Activated CD4-positive, alpha-beta T cell treated with anti-CD3 and anti-CD28 coated beads, Interleukin-2, amount 10 ng/mL, durations not matched to agents 7 days and 5 days (primary cell): ENCODE data around the gene SART1. TPM values are rescaled to one million over a fixed set of nuclear protein-coding genes. Genes with fewer than 3 reads are reported as not detected.

Source experiments
- CTCF ChIA-PET: fragments of 350-600 bp; sonication (Branson Sonifier 250); formaldehyde crosslinking; loops from one replicate; lab custom pipeline; 2021; ENCODE audit warnings: antibody characterized with exemption; lab: Charles Lee
- POLR2A ChIA-PET: fragments of 350-600 bp; sonication (Branson Sonifier 250); formaldehyde crosslinking; loops from one replicate; lab custom pipeline; 2021; ENCODE audit warnings: antibody characterized with exemption; lab: Charles Lee
- DNase-seq: peaks from one replicate; pipeline ENCODE4 v3.0.0-alpha.2; 2020
- H3K27ac Mint-ChIP-seq: one replicate; pipeline ENCODE4 v1.8.0; 2021; ENCODE audit warnings: mild to moderate bottlenecking, moderate library complexity, mixed read lengths
- H3K27me3 Mint-ChIP-seq: one replicate; pipeline ENCODE4 v1.8.0; 2021; ENCODE audit warnings: mixed read lengths
- H3K36me3 Mint-ChIP-seq: one replicate; pipeline ENCODE4 v1.8.0; 2021; ENCODE audit warnings: low read depth, mixed read lengths
- H3K4me1 Mint-ChIP-seq: one replicate; pipeline ENCODE4 v1.8.0; 2021; ENCODE audit warnings: mixed read lengths
- H3K4me3 Mint-ChIP-seq: one replicate; pipeline ENCODE4 v1.8.0; 2021; ENCODE audit warnings: mild to moderate bottlenecking, moderate library complexity, mixed read lengths
- H3K9me3 Mint-ChIP-seq: one replicate; pipeline ENCODE4 v1.8.0; 2021; ENCODE audit warnings: mixed read lengths
- total RNA-seq, 2 experiments: library from RNA; stranded (reverse); gene quantifications; one replicate each; pipeline ENCODE4 v1.2.3, GENCODE V29; 2021

SART1 gene
- total RNA-seq, 2 experiments from 2014 or later = 79.6 to 81.7 TPM

GRCh38 chr11:65958291-65958690 is 3.2 kb upstream of the SART1 start:
- H3K27me3 Mint-ChIP-seq = no peaks in the 10 kb centered on the region
- H3K4me1 Mint-ChIP-seq = peaks cover 45% of the 10 kb centered on the region
- H3K36me3 Mint-ChIP-seq = peaks cover 11% of the 10 kb centered on the region
- CTCF ChIA-PET = interaction anchor here (1.0 to 8.2 kb wide), 4 partner anchors 69 to 178 kb away, joined by 3 to 40 read pairs (median 5); partner anchors contain the start of genes AP5B1, CCDC85B, FIBP and MUS81
- DNase-seq = no peak
- POLR2A ChIA-PET = no interaction called here
- peak overlapping the region; percentile 84 for H3K27ac Mint-ChIP-seq
- no peak overlapping the region for H3K4me3 Mint-ChIP-seq
- H3K9me3 Mint-ChIP-seq = no peaks in the 10 kb centered on the region

- no peak overlapping the region for H3K4me3 Mint-ChIP-seq
- DNase-seq = no peak
- H3K27me3 Mint-ChIP-seq = no peaks in the 10 kb centered on the region
- H3K9me3 Mint-ChIP-seq = no peaks in the 10 kb centered on the region
- ChIA-PET POLR2A (no interaction called here), CTCF (interaction anchor here (1.0 to 8.2 kb wide), 4 partner anchors 69 to 178 kb away, joined by 3 to 40 read pairs (median 5); partner anchors contain the start of genes AP5B1, CCDC85B, FIBP and MUS81)
- H3K4me1 Mint-ChIP-seq = peaks cover 51% of the 10 kb centered on the region
- peaks cover 12% of the 10 kb centered on the region for H3K36me3 Mint-ChIP-seq
- H3K27ac Mint-ChIP-seq = peak overlapping the region; percentile 84
Observed at GRCh38 chr11:65958774-65959420, 2.6 kb upstream of the SART1 start.

GRCh38 chr11:65960824-65961266 is 689 bp upstream of the SART1 start:
- ChIA-PET POLR2A (no interaction called here), CTCF (interaction anchor here (0.7 to 8.2 kb wide), 5 partner anchors 25 to 107 kb away, joined by 3 to 40 read pairs (median 4); partner anchors contain the start of genes CCDC85B, FIBP and MUS81)
- Mint-ChIP-seq H3K27me3 (no peaks in the 10 kb centered on the region), H3K9me3 (no peaks in the 10 kb centered on the region), H3K4me3 (peak overlapping the region; percentile 93), H3K4me1 (peaks cover 56% of the 10 kb centered on the region), H3K27ac (peak overlapping the region; percentile 96), H3K36me3 (peaks cover 25% of the 10 kb centered on the region)
- no peak for DNase-seq

GRCh38 chr11:65962141-65962564 is 619 bp downstream of the SART1 start:
- H3K4me3 Mint-ChIP-seq = peak overlapping the region; percentile 93
- H3K36me3 Mint-ChIP-seq = peaks cover 35% of the 10 kb centered on the region
- ChIA-PET POLR2A (no interaction called here), CTCF (interaction anchor here (1.1 to 8.2 kb wide), 2 partner anchors 72 to 182 kb away, joined by 3 to 40 read pairs; partner anchors contain the start of genes AP5B1, CCDC85B and FIBP)
- no peaks in the 10 kb centered on the region for H3K9me3 Mint-ChIP-seq
- no peaks in the 10 kb centered on the region for H3K27me3 Mint-ChIP-seq
- peaks cover 45% of the 10 kb centered on the region for H3K4me1 Mint-ChIP-seq
- DNase-seq = no peak
- H3K27ac Mint-ChIP-seq = peak overlapping the region; percentile 96

DNA sequence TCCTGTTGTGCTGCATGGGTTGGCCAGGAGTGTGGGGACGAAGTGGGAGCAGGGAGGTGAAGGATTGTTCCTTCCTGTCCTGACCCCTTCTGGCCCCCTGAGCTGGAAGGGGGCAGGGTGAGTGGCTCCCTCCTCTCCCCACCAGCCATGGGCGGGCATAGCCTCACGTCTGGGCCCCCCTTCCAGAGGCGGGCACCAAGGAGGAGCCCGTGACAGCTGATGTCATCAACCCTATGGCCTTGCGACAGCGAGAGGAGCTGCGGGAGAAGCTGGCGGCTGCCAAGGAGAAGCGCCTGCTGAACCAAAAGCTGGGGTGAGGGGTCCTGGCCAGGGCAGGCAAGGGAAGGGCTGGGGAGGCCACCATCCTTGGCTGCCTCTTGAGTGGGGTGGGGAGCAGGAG is 3.4 kb downstream of the SART1 start:
- Mint-ChIP-seq H3K27me3 (no peaks in the 10 kb centered on the region), H3K4me1 (peaks cover 37% of the 10 kb centered on the region), H3K36me3 (peaks cover 54% of the 10 kb centered on the region), H3K27ac (no peak overlapping the region), H3K4me3 (no peak overlapping the region), H3K9me3 (no peaks in the 10 kb centered on the region)
- CTCF ChIA-PET = interaction anchor here (0.8 to 1.4 kb wide), 3 partner anchors 9 to 76 kb away, joined by 4 to 6 read pairs (median 4); partner anchors contain the start of gene FIBP
- DNase-seq = no peak
- POLR2A ChIA-PET = no interaction called here

DNA sequence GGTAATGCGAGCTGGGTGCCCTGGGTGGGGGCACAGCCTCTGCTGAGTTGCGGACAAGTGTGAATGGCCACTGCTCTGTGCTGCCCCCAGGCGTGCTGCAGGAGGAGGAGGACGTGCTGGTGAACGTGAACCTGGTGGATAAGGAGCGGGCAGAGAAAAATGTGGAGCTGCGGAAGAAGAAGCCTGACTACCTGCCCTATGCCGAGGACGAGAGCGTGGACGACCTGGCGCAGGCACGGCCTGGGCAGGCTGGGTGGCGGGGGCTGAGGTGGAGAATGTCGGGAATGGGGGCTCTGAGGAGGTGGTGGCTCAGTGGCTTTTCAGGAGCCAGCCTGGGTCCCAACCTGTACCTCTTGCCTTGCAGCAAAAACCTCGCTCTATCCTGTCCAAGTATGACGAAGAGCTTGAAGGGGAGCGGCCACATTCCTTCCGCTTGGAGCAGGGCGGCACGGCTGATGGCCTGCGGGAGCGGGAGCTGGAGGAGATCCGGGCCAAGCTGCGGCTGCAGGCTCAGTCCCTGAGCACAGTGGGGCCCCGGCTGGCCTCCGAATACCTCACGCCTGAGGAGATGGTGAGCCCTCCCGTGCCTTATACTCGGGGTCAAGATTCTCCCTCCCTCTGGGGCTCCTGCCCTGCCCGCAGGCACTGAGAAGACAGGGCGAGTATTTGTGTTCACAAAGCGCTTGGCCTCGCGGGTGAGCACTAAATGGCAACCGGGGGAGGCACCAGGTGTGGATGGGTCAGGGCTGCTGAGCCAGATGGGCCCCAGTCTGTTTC is 4.6 kb downstream of the SART1 start:
- Mint-ChIP-seq H3K27me3 (no peaks in the 10 kb centered on the region), H3K4me1 (peaks cover 31% of the 10 kb centered on the region), H3K9me3 (no peaks in the 10 kb centered on the region), H3K4me3 (no peak overlapping the region), H3K27ac (peak overlapping the region; percentile 64), H3K36me3 (peaks cover 60% of the 10 kb centered on the region)
- CTCF ChIA-PET = interaction anchor here (1.1 to 1.6 kb wide), 5 partner anchors 7 to 107 kb away, joined by 3 to 4 read pairs (median 4); partner anchors contain the start of gene FIBP
- no peak for DNase-seq
- POLR2A ChIA-PET = no interaction called here

DNA sequence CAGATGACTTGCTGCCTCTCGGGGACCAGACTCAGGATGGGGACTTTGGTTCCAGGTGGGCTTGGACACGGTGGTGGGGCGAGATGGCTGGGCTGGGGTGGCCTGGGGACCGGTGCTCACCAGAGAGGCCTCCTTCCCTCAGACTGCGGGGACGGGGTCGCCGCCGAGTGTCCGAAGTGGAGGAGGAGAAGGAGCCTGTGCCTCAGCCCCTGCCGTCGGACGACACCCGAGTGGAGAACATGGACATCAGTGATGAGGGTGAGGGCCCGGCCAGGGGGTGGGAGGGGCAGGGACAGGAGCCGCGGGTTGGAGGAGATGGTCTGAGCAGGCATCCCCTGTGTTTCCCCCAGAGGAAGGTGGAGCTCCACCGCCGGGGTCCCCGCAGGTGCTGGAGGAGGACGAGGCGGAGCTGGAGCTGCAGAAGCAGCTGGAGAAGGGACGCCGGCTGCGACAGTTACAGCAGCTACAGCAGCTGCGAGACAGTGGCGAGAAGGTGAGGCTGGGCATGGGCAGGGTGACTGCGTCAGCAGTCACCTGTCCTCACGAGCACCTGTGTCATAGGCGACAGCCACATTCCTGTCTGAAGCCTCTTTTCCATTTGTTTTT is 5.9 kb downstream of the SART1 start:
- H3K27ac Mint-ChIP-seq = no peak overlapping the region
- peaks cover 65% of the 10 kb centered on the region for H3K36me3 Mint-ChIP-seq
- no peaks in the 10 kb centered on the region for H3K9me3 Mint-ChIP-seq
- ChIA-PET POLR2A (no interaction called here), CTCF (interaction anchor here (0.6 to 1.6 kb wide), 2 partner anchors 93 to 108 kb away, joined by 3 to 4 read pairs; no protein-coding TSS in a partner anchor)
- H3K4me3 Mint-ChIP-seq = no peak overlapping the region
- no peaks in the 10 kb centered on the region for H3K27me3 Mint-ChIP-seq
- no peak for DNase-seq
- H3K4me1 Mint-ChIP-seq = peaks cover 28% of the 10 kb centered on the region

GRCh38 chr11:65968600-65969482 is 7.3 kb downstream of the SART1 start:
- Mint-ChIP-seq H3K4me3 (no peak overlapping the region), H3K27me3 (no peaks in the 10 kb centered on the region), H3K4me1 (peaks cover 15% of the 10 kb centered on the region), H3K9me3 (no peaks in the 10 kb centered on the region), H3K27ac (no peak overlapping the region), H3K36me3 (peaks cover 69% of the 10 kb centered on the region)
- ChIA-PET POLR2A (no interaction called here), CTCF (interaction anchor here (1.2 kb wide), 1 partner anchor 79 kb away, joined by 4 read pairs; the partner anchor contains the start of gene CCDC85B)
- no peak for DNase-seq

DNA sequence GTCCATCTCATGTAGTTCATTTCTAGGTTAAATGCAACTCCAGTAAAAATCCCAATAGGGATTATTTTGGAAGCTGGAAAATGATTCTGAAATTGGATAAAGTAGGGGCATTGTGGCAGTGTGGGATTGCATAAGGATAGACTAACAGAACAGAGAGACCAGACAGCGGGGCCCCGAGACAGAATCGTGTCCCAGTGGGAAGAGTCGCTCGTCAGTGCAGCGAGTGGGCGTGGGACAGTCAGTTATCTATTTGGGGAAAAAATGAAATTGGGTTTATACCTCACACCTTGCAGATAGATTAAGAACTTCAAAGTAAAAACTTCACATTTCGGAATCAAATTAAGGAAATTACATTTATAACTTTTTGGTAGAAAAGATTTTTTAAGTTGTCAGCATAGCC is 10.6 kb downstream of the SART1 start:
- Mint-ChIP-seq H3K4me1 (peaks cover 8% of the 10 kb centered on the region), H3K27me3 (no peaks in the 10 kb centered on the region), H3K9me3 (no peaks in the 10 kb centered on the region), H3K4me3 (no peak overlapping the region), H3K36me3 (peaks cover 59% of the 10 kb centered on the region), H3K27ac (no peak overlapping the region)
- no peak for DNase-seq
- CTCF ChIA-PET = interaction anchor here (1.0 to 2.0 kb wide), 2 partner anchors 82 to 87 kb away, joined by 4 to 11 read pairs; partner anchors contain the start of gene CCDC85B
- POLR2A ChIA-PET = no interaction called here

- POLR2A ChIA-PET = no interaction called here
- peaks cover 4% of the 10 kb centered on the region for H3K4me1 Mint-ChIP-seq
- H3K27me3 Mint-ChIP-seq = no peaks in the 10 kb centered on the region
- no peaks in the 10 kb centered on the region for H3K9me3 Mint-ChIP-seq
- CTCF ChIA-PET = interaction anchor here (0.7 to 1.1 kb wide), 2 partner anchors 8 to 41 kb away, joined by 3 to 4 read pairs; no protein-coding TSS in a partner anchor
- peaks cover 56% of the 10 kb centered on the region for H3K36me3 Mint-ChIP-seq
- DNase-seq = no peak
- no peak overlapping the region for H3K4me3 Mint-ChIP-seq
- H3K27ac Mint-ChIP-seq = no peak overlapping the region
Observed at GRCh38 chr11:65973439-65974110, 12.0 kb downstream of the SART1 start.

- peak overlapping the region; percentile 11 for H3K27ac Mint-ChIP-seq
- no peak for DNase-seq
- no peak overlapping the region for H3K4me3 Mint-ChIP-seq
- peaks cover 49% of the 10 kb centered on the region for H3K36me3 Mint-ChIP-seq
- ChIA-PET POLR2A (no interaction called here), CTCF (no interaction called here)
- H3K9me3 Mint-ChIP-seq = no peaks in the 10 kb centered on the region
- H3K27me3 Mint-ChIP-seq = no peaks in the 10 kb centered on the region
- H3K4me1 Mint-ChIP-seq = peaks cover 1% of the 10 kb centered on the region
Observed at GRCh38 chr11:65975771-65976170, 14.2 kb downstream of the SART1 start.
